BJ (cell line): ENCODE data around the gene ATP8A2. TPM values are rescaled to one million over a fixed set of nuclear protein-coding genes. Genes with fewer than 3 reads are reported as not detected.
A peak's percentile ranks its signal among the peaks of the same experiment; 100 is the strongest.

Experiments
- CTCF ChIA-PET: fragments of 350-600 bp; formaldehyde crosslinking; extraction: SDS; loops from one replicate; lab custom pipeline; 2021; ENCODE audit warnings: antibody characterized with exemption, inconsistent platforms; lab: Yijun Ruan, JAX
- POLR2A ChIA-PET: fragments of 300-600 bp; sonication (Branson Sonifier 250); formaldehyde crosslinking; extraction: SDS; loops from one replicate; lab custom pipeline; 2021; ENCODE audit warnings: antibody characterized with exemption; lab: Charles Lee
- DNase-seq: peaks from one replicate; pipeline ENCODE4 v3.0.0-alpha.2; 2011; ENCODE audit warnings: low read depth
- H3K27me3 ChIP-seq: 2 replicates; pipeline ENCODE4 v1.6.0; 2011; ENCODE audit warnings: low read length; ENCODE audit not compliant: control insufficient read depth, insufficient read depth
- H3K36me3 ChIP-seq: 2 replicates; pipeline ENCODE4 v1.5.1; 2011; ENCODE audit warnings: low read length; ENCODE audit not compliant: control insufficient read depth, insufficient read depth
- H3K4me3 ChIP-seq: 2 replicates; pipeline ENCODE4 v1.5.1; 2011; ENCODE audit warnings: low read depth, mild to moderate bottlenecking, control low read depth, low read length
- CTCF ChIP-seq: IDR thresholded peaks from 2 replicates; pipeline ENCODE4 v1.5.1; 2011; ENCODE audit warnings: low read depth, mild to moderate bottlenecking, control low read depth, inconsistent platforms, low read length, moderate library complexity; ENCODE audit not compliant: insufficient read depth
- polyA plus RNA-seq: library from polyadenylated mRNA; depleted of rRNA; stranded (reverse); fragments of >200 nt; gene quantifications from 2 replicates; pipeline ENCODE4 v1.2.3, GENCODE V29; 2011

Gene ATP8A2
- polyA plus RNA-seq, 1 experiment = 0.02 TPM

DNA sequence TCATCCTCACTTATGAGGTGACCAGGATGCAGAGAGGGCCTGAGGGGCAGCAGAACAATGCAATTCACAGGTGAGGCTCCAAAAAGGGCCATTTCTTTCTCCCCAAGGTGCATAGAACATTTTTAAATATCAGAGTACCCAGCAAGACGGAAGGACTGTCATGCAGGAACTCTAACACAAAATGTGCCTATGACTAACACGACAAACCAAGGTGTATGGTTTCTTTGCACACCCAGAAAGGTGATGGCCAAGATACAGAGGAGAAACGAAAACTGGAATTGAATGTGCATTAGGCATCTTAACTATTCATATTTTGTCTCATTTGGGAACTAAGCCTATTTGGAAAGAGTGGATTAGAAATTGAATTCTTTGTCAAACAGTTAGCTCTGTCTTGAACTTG, 650.2 kb downstream of the ATP8A2 start:
- POLR2A ChIA-PET = no interaction called here
- CTCF ChIA-PET = no interaction called here
- DNase-seq = no peak

GRCh38 chr13:26022538-26023292, 650.9 kb downstream of the ATP8A2 start:
- H3K4me3 ChIP-seq = no peak overlapping the region
- CTCF ChIA-PET = no interaction called here
- peak; percentile 34 for DNase-seq
- H3K36me3 ChIP-seq = no peaks in the 10 kb centered on the region
- POLR2A ChIA-PET = no interaction called here
- TF ChIP-seq CTCF = no peak
- H3K27me3 ChIP-seq = no peaks in the 10 kb centered on the region

More for the DNA sequence above, 650.2 kb downstream of the ATP8A2 start:
- Histone ChIP-seq H3K36me3 (no peaks in the 10 kb centered on the region), H3K27me3 (no peaks in the 10 kb centered on the region), H3K4me3 (no peak overlapping the region)
- no peak for TF ChIP-seq CTCF

GRCh38 chr13:26024558-26024957, 652.8 kb downstream of the ATP8A2 start:
- ChIA-PET POLR2A (no interaction called here), CTCF (no interaction called here)
- Histone ChIP-seq H3K36me3 (no peaks in the 10 kb centered on the region), H3K27me3 (no peaks in the 10 kb centered on the region), H3K4me3 (no peak overlapping the region)
- no peak for TF ChIP-seq CTCF
- DNase-seq = no peak

DNA sequence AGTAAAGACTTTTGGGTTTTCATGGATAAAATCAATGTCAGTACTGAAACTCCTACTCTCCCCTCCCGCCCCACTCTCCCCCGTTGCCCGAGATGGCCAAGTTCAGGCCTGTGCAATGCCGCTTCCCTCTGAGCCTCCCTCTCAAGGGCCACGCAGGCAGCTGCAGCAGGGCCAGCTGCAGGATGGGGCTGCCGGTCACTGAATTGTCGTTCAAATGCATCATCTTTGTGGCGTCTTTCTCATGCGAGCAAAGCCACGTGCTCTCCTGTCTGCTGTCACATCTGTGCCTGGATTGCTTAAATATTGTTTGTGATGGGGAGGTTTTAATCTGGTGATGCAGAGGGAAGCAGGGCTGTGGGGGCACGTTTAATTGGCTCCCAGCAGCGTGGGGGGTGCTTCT, 653.4 kb downstream of the ATP8A2 start:
- POLR2A ChIA-PET = no interaction called here
- no peak for DNase-seq
- CTCF ChIA-PET = no interaction called here
- H3K36me3 ChIP-seq = no peaks in the 10 kb centered on the region
- no peaks in the 10 kb centered on the region for H3K27me3 ChIP-seq
- no peak for TF ChIP-seq CTCF
- H3K4me3 ChIP-seq = no peak overlapping the region

DNA sequence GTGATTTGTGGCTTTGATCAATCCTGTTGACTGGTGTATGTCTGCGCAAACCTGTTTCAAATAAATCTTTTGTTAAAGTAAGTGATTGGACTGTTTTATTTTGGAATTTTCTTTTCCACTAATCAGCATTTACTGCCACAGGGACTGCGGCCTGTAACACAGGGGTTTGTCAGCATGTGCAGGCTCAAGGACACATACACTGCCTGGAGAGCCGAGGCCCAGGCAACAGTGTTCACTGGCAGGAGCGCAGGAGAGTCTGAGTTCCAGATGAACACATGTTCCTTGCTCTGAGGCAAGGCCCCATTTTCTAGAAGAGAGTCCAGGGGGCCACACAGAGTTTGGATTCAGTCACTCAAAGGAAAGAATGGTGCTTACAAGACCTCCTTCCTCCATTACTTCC, 654.0 kb downstream of the ATP8A2 start:
- H3K36me3 ChIP-seq = no peaks in the 10 kb centered on the region
- POLR2A ChIA-PET = no interaction called here

More for the DNA sequence above, 654.0 kb downstream of the ATP8A2 start:
- no peak for DNase-seq
- CTCF ChIA-PET = no interaction called here
- no peaks in the 10 kb centered on the region for H3K27me3 ChIP-seq
- no peak for TF ChIP-seq CTCF
- no peak overlapping the region for H3K4me3 ChIP-seq
